Measurements from ENCODE around the gene LNP1.

Gene LNP1

DNA sequence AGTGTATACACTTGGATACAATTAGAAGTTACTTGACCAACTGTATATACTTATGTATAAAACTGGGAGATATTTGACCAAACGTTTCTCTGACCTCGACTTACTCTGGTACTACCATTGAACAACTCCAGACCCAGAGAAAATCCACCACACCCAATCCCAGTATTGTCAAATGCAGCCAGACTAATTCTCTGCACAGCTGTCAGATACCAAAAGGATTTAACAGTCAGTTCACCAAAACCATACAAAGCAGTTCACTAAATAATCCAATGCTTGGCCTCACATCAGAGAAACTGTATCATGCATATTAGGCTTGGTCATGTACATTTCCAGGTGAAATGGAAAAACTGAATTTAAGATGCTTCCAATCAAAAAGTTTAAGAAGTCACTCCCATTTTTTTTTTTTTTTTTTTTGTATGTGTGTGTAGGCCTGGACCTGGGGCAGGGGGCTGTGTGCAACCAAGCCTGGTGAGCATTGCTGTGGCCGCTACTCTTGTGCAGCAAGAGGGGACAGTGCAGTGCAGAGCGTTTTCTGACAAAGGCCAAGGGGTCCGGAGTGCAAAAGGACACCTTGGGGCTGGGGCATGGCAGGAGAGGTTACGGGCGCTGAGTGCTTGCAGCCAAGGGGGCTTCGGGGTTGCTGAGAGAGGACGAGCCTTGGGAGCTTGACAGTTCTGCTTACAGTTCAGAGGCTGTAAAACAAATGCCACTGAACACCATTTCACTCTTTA lies 1.8 kb upstream of the LNP1 start:
- WGBS (ENCODE audit: insufficient coverage, insufficient read length) = no CpG with 5 or more reads among the region's 9 CpGs
- no peak overlapping the region; the same call in 1 of the 2 replicates for H3K4me3 ChIP-seq (ENCODE audit: low read length)
- no peaks in the 10 kb centered on the region for H3K36me3 ChIP-seq (ENCODE audit: control insufficient read depth, insufficient read depth, low read length)
- no peaks in the 10 kb centered on the region for H3K27me3 ChIP-seq (ENCODE audit: control insufficient read depth, insufficient read depth, low read length)
- peaks cover 2% of the 10 kb centered on the region for H3K4me1 ChIP-seq (ENCODE audit: control insufficient read depth, insufficient read depth, low read length)
- no peak overlapping the region for H3K27ac ChIP-seq (ENCODE audit: low read length)
- no peaks in the 10 kb centered on the region for H3K9me3 ChIP-seq (ENCODE audit: control insufficient read depth, insufficient read depth, low read length)
- DNase-seq (ENCODE audit: low read depth, low spot score) = no peak

DNA sequence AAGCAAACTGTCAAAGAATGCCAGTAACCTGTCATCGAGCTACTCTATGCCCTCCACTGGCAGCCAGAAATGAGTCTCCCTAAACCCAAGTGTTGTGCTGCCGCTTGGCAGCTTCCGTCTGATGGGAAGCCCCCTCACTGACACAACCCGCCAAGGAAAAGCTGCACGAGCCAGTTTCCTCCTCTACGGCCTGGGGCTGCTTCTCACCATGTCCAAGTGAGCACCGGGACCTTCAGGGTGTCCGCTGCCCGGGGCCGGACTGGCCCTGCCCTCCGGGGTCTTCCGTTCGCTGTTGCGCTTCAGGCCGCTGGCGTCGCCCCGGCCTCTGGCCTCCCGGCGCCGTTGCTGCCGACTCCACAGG lies 940 bp upstream of the LNP1 start:
- Histone ChIP-seq H3K36me3 (ENCODE audit: control insufficient read depth, insufficient read depth, low read length) (no peaks in the 10 kb centered on the region), H3K27ac (ENCODE audit: low read length) (no peak overlapping the region), H3K9me3 (ENCODE audit: control insufficient read depth, insufficient read depth, low read length) (no peaks in the 10 kb centered on the region), H3K27me3 (ENCODE audit: control insufficient read depth, insufficient read depth, low read length) (no peaks in the 10 kb centered on the region), H3K4me3 (ENCODE audit: low read length) (peak overlapping the region; percentile 50), H3K4me1 (ENCODE audit: control insufficient read depth, insufficient read depth, low read length) (peaks cover 2% of the 10 kb centered on the region)
- DNase-seq (ENCODE audit: low read depth, low spot score) = no peak
- WGBS (ENCODE audit: insufficient coverage, insufficient read length) = no CpG with 5 or more reads among the region's 22 CpGs

DNA sequence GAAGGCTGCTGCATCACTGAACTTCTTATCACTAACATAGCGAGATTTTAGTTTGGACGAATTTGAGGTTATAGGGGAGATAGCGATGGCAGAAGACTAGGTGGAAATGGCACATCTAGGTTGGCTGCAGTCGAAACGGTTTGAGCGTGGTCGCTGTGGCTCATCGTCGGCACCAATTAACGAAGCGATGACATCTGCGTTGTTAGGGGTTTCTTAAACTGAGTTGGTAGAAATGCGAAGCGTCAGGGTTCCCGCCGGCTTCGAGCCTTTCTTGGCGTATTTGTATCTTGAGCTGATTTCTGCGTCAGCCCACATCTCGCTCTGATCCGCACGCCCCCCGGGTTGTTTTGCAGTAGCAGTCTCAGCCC lies 319 bp downstream of the LNP1 start:
- Histone ChIP-seq H3K27me3 (ENCODE audit: control insufficient read depth, insufficient read depth, low read length) (no peaks in the 10 kb centered on the region), H3K27ac (ENCODE audit: low read length) (no peak overlapping the region), H3K36me3 (ENCODE audit: control insufficient read depth, insufficient read depth, low read length) (no peaks in the 10 kb centered on the region; the same call in 1 of the 2 replicates), H3K9me3 (ENCODE audit: control insufficient read depth, insufficient read depth, low read length) (no peaks in the 10 kb centered on the region), H3K4me1 (ENCODE audit: control insufficient read depth, insufficient read depth, low read length) (peaks cover 2% of the 10 kb centered on the region), H3K4me3 (ENCODE audit: low read length) (peak overlapping the region; percentile 50; the same call in 1 of the 2 replicates)
- WGBS (ENCODE audit: insufficient coverage, insufficient read length) = no CpG with 5 or more reads among the region's 23 CpGs
- no peak for DNase-seq (ENCODE audit: low read depth, low spot score)

DNA sequence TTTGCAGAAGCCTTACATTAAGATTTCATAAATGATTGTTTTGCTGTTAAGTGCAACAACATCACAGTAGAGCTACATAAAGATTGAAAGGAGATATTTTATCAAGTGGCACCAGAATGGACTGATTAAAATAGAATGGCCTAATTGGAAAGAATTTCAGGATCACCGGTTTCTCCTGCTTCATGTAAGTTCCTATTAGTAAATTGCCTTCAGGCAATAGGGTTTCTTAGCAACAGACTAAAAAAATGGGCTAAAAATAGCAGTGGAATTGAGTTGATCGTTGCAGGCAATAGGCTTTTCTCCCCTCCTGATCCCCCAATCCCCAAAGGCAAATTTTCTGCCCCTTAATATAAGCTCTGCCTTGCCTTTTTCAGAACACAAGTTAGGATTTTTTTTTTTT lies 917 bp downstream of the LNP1 start:
- DNase-seq (ENCODE audit: low read depth, low spot score) = no peak
- H3K9me3 ChIP-seq (ENCODE audit: control insufficient read depth, insufficient read depth, low read length) = no peaks in the 10 kb centered on the region
- no peaks in the 10 kb centered on the region for H3K27me3 ChIP-seq (ENCODE audit: control insufficient read depth, insufficient read depth, low read length)
- no peak overlapping the region for H3K27ac ChIP-seq (ENCODE audit: low read length)
- H3K36me3 ChIP-seq (ENCODE audit: control insufficient read depth, insufficient read depth, low read length) = no peaks in the 10 kb centered on the region; the same call in 1 of the 2 replicates
- peak overlapping the region; percentile 47; the same call in 1 of the 2 replicates for H3K4me3 ChIP-seq (ENCODE audit: low read length)
- WGBS (ENCODE audit: insufficient coverage, insufficient read length) = no CpG with 5 or more reads among the region's 2 CpGs
- H3K4me1 ChIP-seq (ENCODE audit: control insufficient read depth, insufficient read depth, low read length) = peaks cover 2% of the 10 kb centered on the region

DNA sequence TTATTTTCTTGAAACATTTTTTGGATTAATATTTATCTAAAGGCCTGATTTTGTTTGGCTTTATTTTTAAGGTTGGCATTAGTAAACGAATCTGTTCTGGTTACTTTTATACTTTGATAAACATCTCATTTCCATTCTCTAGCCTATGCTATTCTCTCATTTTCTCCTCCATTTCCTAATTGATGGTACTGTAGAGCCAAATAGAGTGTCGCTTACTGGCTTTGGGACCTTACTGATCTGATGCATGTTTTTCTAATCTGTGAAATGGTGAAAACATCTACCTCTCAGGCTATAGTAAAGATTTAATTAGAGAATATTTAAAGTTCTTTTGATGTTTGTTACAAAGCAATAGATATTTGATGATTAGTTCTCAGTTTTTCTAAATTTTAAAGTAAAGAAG lies 1.6 kb downstream of the LNP1 start:
- Histone ChIP-seq H3K4me1 (ENCODE audit: control insufficient read depth, insufficient read depth, low read length) (peaks cover 2% of the 10 kb centered on the region), H3K4me3 (ENCODE audit: low read length) (peak overlapping the region; percentile 22; the same call in 1 of the 2 replicates), H3K27me3 (ENCODE audit: control insufficient read depth, insufficient read depth, low read length) (no peaks in the 10 kb centered on the region), H3K9me3 (ENCODE audit: control insufficient read depth, insufficient read depth, low read length) (no peaks in the 10 kb centered on the region), H3K27ac (ENCODE audit: low read length) (no peak overlapping the region), H3K36me3 (ENCODE audit: control insufficient read depth, insufficient read depth, low read length) (no peaks in the 10 kb centered on the region; the same call in 1 of the 2 replicates)
- WGBS (ENCODE audit: insufficient coverage, insufficient read length) = no CpG with 5 or more reads among the region's 2 CpGs
- no peak for DNase-seq (ENCODE audit: low read depth, low spot score)

DNA sequence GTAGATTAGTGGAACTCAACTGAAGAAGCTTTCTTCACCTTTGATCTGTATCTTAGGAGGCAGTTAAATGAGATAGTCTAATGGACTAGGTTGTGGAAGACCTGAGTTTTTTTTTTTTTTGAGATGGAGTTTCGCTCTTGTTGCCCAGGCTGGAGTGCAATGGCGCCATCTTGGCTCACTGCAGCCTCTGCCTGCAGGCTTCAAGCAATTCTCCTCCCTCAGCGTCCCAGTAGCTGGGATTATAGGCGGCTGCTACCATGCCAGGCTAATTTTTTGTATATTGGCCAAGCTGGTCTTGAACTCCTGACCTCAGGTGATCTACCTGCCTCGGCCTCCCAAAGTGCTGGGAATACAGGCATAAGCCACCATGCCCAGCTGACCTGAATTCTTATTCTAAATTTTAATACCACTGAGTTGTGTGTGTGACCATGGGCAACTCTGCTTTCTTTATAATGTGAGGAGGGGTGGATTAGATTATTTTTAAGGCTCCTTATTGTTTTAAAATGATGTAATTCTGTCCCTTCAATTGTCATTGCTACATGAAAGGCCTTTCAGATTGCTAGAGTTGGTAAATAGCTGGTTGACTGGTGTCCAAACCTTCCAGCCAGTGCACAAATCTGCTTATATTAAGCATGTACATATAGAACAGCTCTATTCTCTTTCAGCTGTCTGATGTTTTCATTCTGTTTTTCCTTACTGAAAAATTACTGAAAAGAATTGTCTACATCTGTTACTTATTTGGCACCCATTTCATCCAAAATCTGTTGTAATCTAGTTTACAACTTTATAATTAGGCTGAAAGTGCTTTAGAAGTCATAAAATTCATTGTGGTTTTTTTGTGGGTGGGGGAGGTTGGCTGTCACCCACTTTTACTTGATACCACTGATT lies 2.3 kb downstream of the LNP1 start:
- no peaks in the 10 kb centered on the region for H3K27me3 ChIP-seq (ENCODE audit: control insufficient read depth, insufficient read depth, low read length)
- peak overlapping the region; percentile 18; the same call in 1 of the 2 replicates for H3K4me3 ChIP-seq (ENCODE audit: low read length)
- WGBS (ENCODE audit: insufficient coverage, insufficient read length) = no CpG with 5 or more reads among the region's 5 CpGs
- H3K27ac ChIP-seq (ENCODE audit: low read length) = no peak overlapping the region
- peaks cover 2% of the 10 kb centered on the region for H3K4me1 ChIP-seq (ENCODE audit: control insufficient read depth, insufficient read depth, low read length)
- no peaks in the 10 kb centered on the region for H3K9me3 ChIP-seq (ENCODE audit: control insufficient read depth, insufficient read depth, low read length)
- no peaks in the 10 kb centered on the region; the same call in 1 of the 2 replicates for H3K36me3 ChIP-seq (ENCODE audit: control insufficient read depth, insufficient read depth, low read length)
- DNase-seq (ENCODE audit: low read depth, low spot score) = no peak

DNA sequence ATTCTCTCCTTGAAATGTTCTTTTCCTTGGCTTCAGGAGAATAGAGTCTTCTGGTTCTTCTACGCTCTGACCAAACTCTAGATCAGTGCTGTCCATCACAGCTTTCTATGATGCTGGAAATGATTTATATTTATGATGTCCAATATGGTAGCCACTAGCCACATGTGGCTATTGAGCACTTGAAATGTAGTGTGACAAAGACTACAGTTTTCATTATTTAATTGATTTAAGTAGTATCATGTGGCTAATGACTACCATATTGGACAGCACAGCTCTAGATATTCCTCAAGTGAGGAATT lies 2.9 kb downstream of the LNP1 start:
- peaks cover 2% of the 10 kb centered on the region for H3K4me1 ChIP-seq (ENCODE audit: control insufficient read depth, insufficient read depth, low read length)
- no peak for DNase-seq (ENCODE audit: low read depth, low spot score)
- no peaks in the 10 kb centered on the region for H3K27me3 ChIP-seq (ENCODE audit: control insufficient read depth, insufficient read depth, low read length)
- no peaks in the 10 kb centered on the region; the same call in 1 of the 2 replicates for H3K36me3 ChIP-seq (ENCODE audit: control insufficient read depth, insufficient read depth, low read length)
- no peak overlapping the region for H3K4me3 ChIP-seq (ENCODE audit: low read length)
- H3K27ac ChIP-seq (ENCODE audit: low read length) = no peak overlapping the region
- WGBS (ENCODE audit: insufficient coverage, insufficient read length) = no CpG with 5 or more reads among the region's 1 CpG
- H3K9me3 ChIP-seq (ENCODE audit: control insufficient read depth, insufficient read depth, low read length) = no peaks in the 10 kb centered on the region

DNA sequence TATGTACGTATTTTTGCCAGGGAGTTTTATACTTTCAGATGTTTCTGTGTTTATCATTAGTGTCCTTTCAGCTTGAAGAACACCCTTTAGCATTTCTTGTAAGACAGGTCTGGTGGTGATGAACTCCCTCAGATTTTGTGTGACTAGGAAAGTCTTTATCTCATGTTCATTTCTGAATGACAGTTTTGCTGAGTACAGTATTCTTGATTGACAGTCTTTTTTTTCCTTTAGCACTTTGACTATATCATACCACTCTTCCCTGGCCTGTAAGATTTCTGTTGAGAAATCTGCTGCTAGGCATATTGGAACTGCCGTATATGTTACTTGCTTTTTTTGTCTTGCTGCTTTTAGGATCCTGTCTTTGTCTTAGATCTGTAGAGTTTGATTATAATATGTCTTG lies 5.8 kb downstream of the LNP1 start:
- Histone ChIP-seq H3K9me3 (ENCODE audit: control insufficient read depth, insufficient read depth, low read length) (no peaks in the 10 kb centered on the region), H3K27me3 (ENCODE audit: control insufficient read depth, insufficient read depth, low read length) (no peaks in the 10 kb centered on the region), H3K4me1 (ENCODE audit: control insufficient read depth, insufficient read depth, low read length) (no peaks in the 10 kb centered on the region; the same call in 1 of the 2 replicates), H3K4me3 (ENCODE audit: low read length) (no peak overlapping the region), H3K36me3 (ENCODE audit: control insufficient read depth, insufficient read depth, low read length) (no peaks in the 10 kb centered on the region; the same call in 1 of the 2 replicates), H3K27ac (ENCODE audit: low read length) (no peak overlapping the region)
- WGBS (ENCODE audit: insufficient coverage, insufficient read length) = no CpG with 5 or more reads among the region's 2 CpGs
- DNase-seq (ENCODE audit: low read depth, low spot score) = no peak

DNA sequence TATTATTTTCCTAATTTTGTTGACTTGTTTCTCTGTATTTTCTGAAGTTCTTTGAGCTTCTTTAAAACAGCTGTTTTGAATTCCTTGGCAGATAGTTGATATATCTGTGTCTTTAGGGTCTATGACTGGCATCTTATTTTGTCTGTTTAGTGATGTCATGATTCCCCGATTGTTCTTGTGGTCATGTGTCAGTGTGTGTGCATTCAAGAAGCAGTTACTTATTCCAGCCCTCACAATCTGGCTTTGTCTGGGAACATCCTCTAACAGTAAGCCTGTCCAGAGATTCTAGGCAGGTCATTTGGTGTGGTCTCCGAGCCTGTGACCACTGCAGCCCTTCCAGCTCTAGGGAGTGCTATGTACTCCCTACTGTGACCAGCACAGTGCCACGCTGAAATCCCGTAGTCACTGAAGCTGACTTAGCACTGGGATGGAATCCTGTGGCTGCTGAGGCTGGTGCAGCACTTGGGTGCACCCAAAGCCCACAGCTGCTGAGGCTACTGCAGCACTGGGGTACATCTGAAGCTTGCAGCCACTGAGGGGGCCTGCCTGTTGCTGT lies 6.7 kb downstream of the LNP1 start:
- Histone ChIP-seq H3K27ac (ENCODE audit: low read length) (no peak overlapping the region), H3K36me3 (ENCODE audit: control insufficient read depth, insufficient read depth, low read length) (no peaks in the 10 kb centered on the region; the same call in 1 of the 2 replicates), H3K27me3 (ENCODE audit: control insufficient read depth, insufficient read depth, low read length) (no peaks in the 10 kb centered on the region), H3K9me3 (ENCODE audit: control insufficient read depth, insufficient read depth, low read length) (no peaks in the 10 kb centered on the region), H3K4me3 (ENCODE audit: low read length) (no peak overlapping the region), H3K4me1 (ENCODE audit: control insufficient read depth, insufficient read depth, low read length) (no peaks in the 10 kb centered on the region; the same call in 1 of the 2 replicates)
- no CpG with 5 or more reads among the region's 4 CpGs for WGBS (ENCODE audit: insufficient coverage, insufficient read length)
- DNase-seq (ENCODE audit: low read depth, low spot score) = no peak

DNA sequence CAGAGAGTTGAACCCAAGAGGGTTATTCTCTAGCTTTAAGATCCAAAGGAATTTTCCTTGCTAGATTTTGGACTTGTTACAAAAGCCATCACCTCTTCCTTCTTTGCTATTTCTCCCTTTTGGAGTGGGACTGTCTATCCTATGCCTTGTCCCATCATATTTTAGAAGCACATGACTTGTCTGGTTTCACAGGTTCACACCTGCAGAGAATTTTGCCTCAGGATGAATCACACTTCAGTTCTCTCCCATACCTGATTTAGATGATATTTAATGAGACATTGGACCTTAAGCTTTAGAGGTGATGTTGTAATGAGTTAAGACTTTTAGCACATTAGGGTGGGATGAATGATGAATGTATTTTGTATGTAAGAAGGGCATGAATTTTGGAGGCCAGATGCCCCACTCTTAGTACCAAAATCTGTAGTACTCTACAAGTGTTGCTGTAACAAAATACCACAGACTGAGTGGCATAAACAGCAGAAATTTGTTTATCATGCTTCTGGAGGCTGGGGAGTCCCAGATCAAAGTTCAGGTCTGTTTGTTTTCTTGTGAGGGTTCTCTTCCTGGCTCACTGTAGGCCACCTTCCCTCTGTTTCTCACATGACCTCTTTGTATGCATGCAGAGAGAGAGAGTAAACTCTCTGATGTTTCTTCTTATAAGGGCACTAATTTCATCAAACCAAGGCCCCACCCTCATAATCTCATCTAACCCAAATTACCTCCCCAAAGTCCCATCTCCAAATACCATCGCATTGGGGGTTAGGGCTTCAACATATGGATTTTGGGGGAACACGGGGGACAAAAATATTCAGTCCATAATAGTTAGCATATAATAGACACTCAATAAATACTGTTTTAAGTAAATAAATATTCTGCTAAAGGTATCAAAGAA lies 10.0 kb downstream of the LNP1 start:
- Histone ChIP-seq H3K4me1 (ENCODE audit: control insufficient read depth, insufficient read depth, low read length) (peaks cover 3% of the 10 kb centered on the region; the same call in 1 of the 2 replicates), H3K4me3 (ENCODE audit: low read length) (no peak overlapping the region), H3K27me3 (ENCODE audit: control insufficient read depth, insufficient read depth, low read length) (no peaks in the 10 kb centered on the region), H3K9me3 (ENCODE audit: control insufficient read depth, insufficient read depth, low read length) (no peaks in the 10 kb centered on the region), H3K27ac (ENCODE audit: low read length) (no peak overlapping the region), H3K36me3 (ENCODE audit: control insufficient read depth, insufficient read depth, low read length) (no peaks in the 10 kb centered on the region)
- no peak for DNase-seq (ENCODE audit: low read depth, low spot score)
- WGBS (ENCODE audit: insufficient coverage, insufficient read length) = no CpG with 5 or more reads among the region's 2 CpGs

All from iPS DF 6.9 (cell line).